Measurements from ENCODE around the gene POLRMT. TPM values are rescaled to one million over a fixed set of nuclear protein-coding genes. Genes with fewer than 3 reads are reported as not detected.

The POLRMT gene
- total RNA-seq, 4 donors from 2014 or later, result 28.2 to 73.5 (median 51.5) TPM

- Histone ChIP-seq H3K4me3 (no peak overlapping the region), H3K36me3 (peaks cover 3 to 87% (median 23%) of the 10 kb centered on the region in 3 donors), H3K4me1 (peaks cover 0 to 35% (median 0%) of the 10 kb centered on the region in 4 donors), H3K9me3 (no peaks in the 10 kb centered on the region), H3K27me3 (peaks cover 0 to 12% of the 10 kb centered on the region in 2 donors), H3K27ac (no peak overlapping the region)
- no peak for TF ChIP-seq POLR2A (IDR thresholded peaks at IDR 0.05)
- TF ChIP-seq, protein P1, sequence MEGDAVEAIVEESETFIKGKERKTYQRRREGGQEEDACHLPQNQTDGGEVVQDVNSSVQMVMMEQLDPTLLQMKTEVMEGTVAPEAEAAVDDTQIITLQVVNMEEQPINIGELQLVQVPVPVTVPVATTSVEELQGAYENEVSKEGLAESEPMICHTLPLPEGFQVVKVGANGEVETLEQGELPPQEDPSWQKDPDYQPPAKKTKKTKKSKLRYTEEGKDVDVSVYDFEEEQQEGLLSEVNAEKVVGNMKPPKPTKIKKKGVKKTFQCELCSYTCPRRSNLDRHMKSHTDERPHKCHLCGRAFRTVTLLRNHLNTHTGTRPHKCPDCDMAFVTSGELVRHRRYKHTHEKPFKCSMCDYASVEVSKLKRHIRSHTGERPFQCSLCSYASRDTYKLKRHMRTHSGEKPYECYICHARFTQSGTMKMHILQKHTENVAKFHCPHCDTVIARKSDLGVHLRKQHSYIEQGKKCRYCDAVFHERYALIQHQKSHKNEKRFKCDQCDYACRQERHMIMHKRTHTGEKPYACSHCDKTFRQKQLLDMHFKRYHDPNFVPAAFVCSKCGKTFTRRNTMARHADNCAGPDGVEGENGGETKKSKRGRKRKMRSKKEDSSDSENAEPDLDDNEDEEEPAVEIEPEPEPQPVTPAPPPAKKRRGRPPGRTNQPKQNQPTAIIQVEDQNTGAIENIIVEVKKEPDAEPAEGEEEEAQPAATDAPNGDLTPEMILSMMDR (IDR thresholded peaks at IDR 0.05), result no peak
- 91 to 93% methylated on average over 41 to 45 of the region's 51 CpGs for WGBS, 2 donors
- DNase-seq (ENCODE audit: low spot score in 2 of 2), result no peak
Observed at GRCh38 chr19:620166-620862, 13.0 kb downstream of the POLRMT start.

DNA sequence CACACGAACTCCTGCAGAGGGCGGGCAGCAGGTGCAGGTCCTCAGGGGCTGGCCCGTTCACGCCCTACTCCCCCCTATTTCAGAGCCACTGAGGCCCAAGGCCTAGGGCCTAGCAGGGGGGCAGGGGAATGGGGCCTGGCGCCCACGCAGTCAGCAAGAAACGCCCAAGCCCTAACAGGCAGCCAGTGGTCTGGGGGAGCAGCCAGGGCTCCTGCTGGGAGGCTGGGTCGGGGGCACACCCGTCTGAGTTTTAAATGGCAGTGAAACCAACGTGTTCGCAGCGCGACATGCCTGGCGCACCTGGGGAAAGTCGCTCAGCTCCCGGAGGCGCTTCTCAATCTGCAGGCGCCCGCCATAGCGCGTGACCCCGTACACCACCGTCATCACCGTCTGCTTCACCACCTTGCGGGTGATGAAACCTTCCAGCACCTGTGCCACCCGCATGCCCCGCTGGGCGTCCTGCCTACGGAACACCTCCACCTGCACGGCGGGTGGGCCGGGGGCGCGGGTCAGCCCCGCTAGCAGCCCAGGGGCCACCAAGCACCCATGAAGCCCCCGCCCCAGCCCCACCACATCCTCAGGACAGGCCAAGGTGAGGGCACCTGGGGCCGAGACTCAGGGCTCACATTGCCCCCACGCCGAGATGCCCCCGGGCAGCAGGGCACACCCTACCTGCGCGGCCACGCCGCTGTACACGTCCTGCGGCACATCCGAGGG lies 13.9 kb downstream of the POLRMT start:
- H3K4me1 ChIP-seq, result peaks cover 0 to 28% (median 0%) of the 10 kb centered on the region in 4 donors
- DNase-seq (ENCODE audit: low spot score in 2 of 2), result no peak
- 95% methylated on average over 46 of the region's 47 CpGs for WGBS, 2 donors
- no peaks in the 10 kb centered on the region for H3K9me3 ChIP-seq
- no peak overlapping the region for H3K27ac ChIP-seq
- peaks cover 3 to 78% (median 23%) of the 10 kb centered on the region in 3 donors for H3K36me3 ChIP-seq
- peaks cover 0 to 21% of the 10 kb centered on the region in 2 donors for H3K27me3 ChIP-seq
- TF ChIP-seq EP300 (IDR thresholded peaks at IDR 0.05) (no peak), POLR2A (IDR thresholded peaks at IDR 0.05) (no peak)
- TF ChIP-seq, protein P1 (IDR thresholded peaks at IDR 0.05), result no peak
- no peak overlapping the region for H3K4me3 ChIP-seq

DNA sequence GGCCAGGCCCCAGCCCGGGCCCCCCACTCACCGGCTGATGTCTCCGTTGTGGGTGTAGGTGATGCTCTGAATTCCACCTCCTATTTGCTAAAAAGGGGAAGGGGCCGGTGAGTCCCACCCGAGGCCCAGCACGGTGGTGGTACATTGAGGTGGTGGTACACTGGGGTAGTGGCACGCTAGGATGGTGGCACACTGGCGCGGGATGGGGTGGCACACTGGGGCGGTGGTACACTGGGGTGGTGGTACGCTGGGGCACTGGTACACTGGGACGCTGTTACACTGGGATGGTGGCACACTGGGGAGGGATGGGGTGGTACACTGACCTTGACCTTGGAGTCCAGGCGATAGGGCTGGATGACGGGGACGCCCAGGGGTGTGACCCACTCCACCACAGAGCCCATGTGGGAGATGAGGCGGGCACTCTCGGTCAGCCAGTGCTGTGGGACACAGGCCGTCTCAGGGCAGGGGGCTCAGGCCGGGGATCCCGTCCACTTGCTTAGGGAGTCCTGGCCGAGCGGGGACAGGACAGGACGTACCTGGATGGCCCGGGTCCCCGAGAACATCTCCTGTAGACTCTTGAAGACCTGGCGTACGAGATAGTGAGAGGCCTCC lies 14.6 kb downstream of the POLRMT start:
- Histone ChIP-seq H3K9me3 (no peaks in the 10 kb centered on the region), H3K27ac (no peak overlapping the region), H3K36me3 (peaks cover 3 to 71% (median 23%) of the 10 kb centered on the region in 3 donors), H3K4me3 (no peak overlapping the region), H3K27me3 (peaks cover 0 to 26% of the 10 kb centered on the region in 2 donors), H3K4me1 (peaks cover 0 to 24% (median 0%) of the 10 kb centered on the region in 4 donors)
- no peak for TF ChIP-seq POLR2A (IDR thresholded peaks at IDR 0.05)
- no peak for TF ChIP-seq EP300 (IDR thresholded peaks at IDR 0.05)
- 92 to 93% methylated on average over 25 of the region's 27 CpGs for WGBS, 2 donors
- DNase-seq (ENCODE audit: low spot score in 2 of 2), result no peak

GRCh38 chr19:618247-618619 lies 15.1 kb downstream of the POLRMT start:
- WGBS, 2 donors, result 85 to 89% methylated on average over 10 to 19 of the region's 19 CpGs
- H3K9me3 ChIP-seq, result no peaks in the 10 kb centered on the region
- no peak for DNase-seq (ENCODE audit: low spot score in 2 of 2)
- peaks cover 0 to 26% of the 10 kb centered on the region in 2 donors for H3K27me3 ChIP-seq
- TF ChIP-seq POLR2A (IDR thresholded peaks at IDR 0.05) (no peak), EP300 (IDR thresholded peaks at IDR 0.05) (no peak)
- TF ChIP-seq, protein P1 (IDR thresholded peaks at IDR 0.05), result no peak
- peaks cover 3 to 66% (median 23%) of the 10 kb centered on the region in 3 donors for H3K36me3 ChIP-seq
- H3K27ac ChIP-seq, result no peak overlapping the region
- peaks cover 0 to 19% (median 0%) of the 10 kb centered on the region in 4 donors for H3K4me1 ChIP-seq
- H3K4me3 ChIP-seq, result no peak overlapping the region

DNA sequence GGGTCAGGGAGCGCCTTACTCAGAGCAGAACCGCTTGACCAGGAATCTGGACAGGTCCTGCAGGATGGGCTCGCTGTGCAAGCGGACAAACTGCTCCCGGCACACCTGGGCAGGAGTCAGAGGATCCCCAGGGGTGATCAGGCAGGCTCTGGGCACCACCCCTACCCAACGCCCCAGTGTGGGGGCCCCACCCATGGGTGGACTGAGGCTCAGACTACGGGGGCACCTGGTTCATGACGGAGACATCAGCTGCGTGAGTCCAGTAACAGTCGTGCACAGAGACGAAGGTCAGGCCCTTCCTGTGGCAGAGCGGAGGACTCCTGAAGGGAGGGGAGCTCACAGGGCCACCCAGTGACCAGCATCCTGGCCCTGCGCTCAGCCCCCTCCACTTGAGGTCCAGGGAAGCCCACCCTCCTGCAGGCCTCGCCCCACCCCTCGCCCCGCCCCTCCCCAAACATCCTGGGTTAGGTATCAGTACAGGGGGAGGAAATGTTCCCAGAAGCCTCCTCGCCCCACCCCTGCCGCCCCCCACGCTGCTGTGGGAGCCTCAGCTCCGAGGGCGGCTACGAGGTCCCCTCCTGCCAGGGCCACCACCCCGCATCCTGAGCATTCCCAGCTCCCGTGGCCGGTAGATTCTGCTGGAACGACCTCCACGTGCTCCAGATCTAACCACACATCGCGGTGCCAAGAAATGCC lies 15.6 kb downstream of the POLRMT start:
- Histone ChIP-seq H3K4me3 (no peak overlapping the region), H3K27ac (no peak overlapping the region), H3K9me3 (no peaks in the 10 kb centered on the region), H3K4me1 (peaks cover 0 to 14% (median 0%) of the 10 kb centered on the region in 4 donors), H3K27me3 (peaks cover 0 to 26% of the 10 kb centered on the region in 2 donors), H3K36me3 (peaks cover 3 to 60% (median 23%) of the 10 kb centered on the region in 3 donors)
- DNase-seq (ENCODE audit: low spot score in 2 of 2), result no peak
- TF ChIP-seq, protein P1 (IDR thresholded peaks at IDR 0.05), result no peak
- TF ChIP-seq EP300 (IDR thresholded peaks at IDR 0.05) (no peak), POLR2A (IDR thresholded peaks at IDR 0.05) (no peak)
- WGBS, 2 donors, result 90% methylated on average over 24 to 25 of the region's 29 CpGs
